ENCODE results near the gene MICU1.
A peak's percentile ranks its signal among the peaks of the same experiment; 100 is the strongest.
"Not testable (repeated sequence)": the region's sequence is repeated elsewhere in the genome, so short reads cannot be mapped to it uniquely, and the experiment has no call there.

MICU1 gene

GRCh38 chr10:72416661-72417060 lies 209.2 kb downstream of the MICU1 start:
- H3K27ac Mint-ChIP-seq = no peak overlapping the region
- H3K4me1 Mint-ChIP-seq = no peaks in the 10 kb centered on the region
- TF ChIP-seq CTCF (IDR thresholded peaks at IDR 0.05) = no peak
- H3K4me3 Mint-ChIP-seq = no peak overlapping the region
- no peaks in the 10 kb centered on the region for H3K27me3 Mint-ChIP-seq (ENCODE audit: low read depth, poor library complexity)
- peaks cover 20% of the 10 kb centered on the region for H3K9me3 Mint-ChIP-seq
- peaks cover 64% of the 10 kb centered on the region for H3K36me3 Mint-ChIP-seq (ENCODE audit: low read depth)
- DNase-seq = no peak

- Mint-ChIP-seq H3K36me3 (ENCODE audit: low read depth) (peaks cover 46% of the 10 kb centered on the region), H3K4me1 (no peaks in the 10 kb centered on the region), H3K9me3 (peaks cover 20% of the 10 kb centered on the region), H3K27ac (no peak overlapping the region), H3K27me3 (ENCODE audit: low read depth, poor library complexity) (no peaks in the 10 kb centered on the region), H3K4me3 (no peak overlapping the region)
- DNase-seq = no peak
- TF ChIP-seq CTCF (IDR thresholded peaks at IDR 0.05) = no peak
Measured at GRCh38 chr10:72414642-72415041, 211.2 kb downstream of the MICU1 start.

- Mint-ChIP-seq H3K27me3 (ENCODE audit: low read depth, poor library complexity) (no peaks in the 10 kb centered on the region), H3K36me3 (ENCODE audit: low read depth) (peaks cover 36% of the 10 kb centered on the region), H3K9me3 (peaks cover 13% of the 10 kb centered on the region), H3K27ac (no peak overlapping the region), H3K4me3 (no peak overlapping the region), H3K4me1 (no peaks in the 10 kb centered on the region)
- TF ChIP-seq CTCF (IDR thresholded peaks at IDR 0.05) = no peak
- no peak for DNase-seq
Measured at GRCh38 chr10:72409167-72409566, 216.7 kb downstream of the MICU1 start.

GRCh38 chr10:72407927-72408600 lies 217.8 kb downstream of the MICU1 start:
- Mint-ChIP-seq H3K36me3 (ENCODE audit: low read depth) (peaks cover 32% of the 10 kb centered on the region), H3K27ac (no peak overlapping the region), H3K4me3 (no peak overlapping the region), H3K9me3 (peaks cover 5% of the 10 kb centered on the region), H3K27me3 (ENCODE audit: low read depth, poor library complexity) (no peaks in the 10 kb centered on the region), H3K4me1 (no peaks in the 10 kb centered on the region)
- no peak for DNase-seq
- TF ChIP-seq CTCF (IDR thresholded peaks at IDR 0.05) = no peak

- Mint-ChIP-seq H3K27ac (no peak overlapping the region), H3K4me1 (no peaks in the 10 kb centered on the region), H3K9me3 (peaks cover 4% of the 10 kb centered on the region), H3K36me3 (ENCODE audit: low read depth) (peaks cover 31% of the 10 kb centered on the region), H3K4me3 (no peak overlapping the region), H3K27me3 (ENCODE audit: low read depth, poor library complexity) (no peaks in the 10 kb centered on the region)
- no peak for DNase-seq
- TF ChIP-seq CTCF (IDR thresholded peaks at IDR 0.05) = no peak
Measured at GRCh38 chr10:72407471-72407870, 218.4 kb downstream of the MICU1 start.

GRCh38 chr10:72395581-72395980 lies 230.3 kb downstream of the MICU1 start:
- peaks cover 22% of the 10 kb centered on the region for H3K9me3 Mint-ChIP-seq
- H3K4me1 Mint-ChIP-seq; H3K27me3 Mint-ChIP-seq (ENCODE audit: low read depth, poor library complexity); H3K4me3 Mint-ChIP-seq; H3K27ac Mint-ChIP-seq: not testable (repeated sequence)
- peaks cover 56% of the 10 kb centered on the region for H3K36me3 Mint-ChIP-seq (ENCODE audit: low read depth)
- DNase-seq = peak; percentile 11
